ENCODE data around the gene MPZL2. TPM values are rescaled to one million over a fixed set of nuclear protein-coding genes. Genes with fewer than 3 reads are reported as not detected.
A peak's percentile ranks its signal among the peaks of the same experiment; 100 is the strongest.

MPZL2 gene
- total RNA-seq, 1 donor from 2014 or later: 165 TPM

GRCh38 chr11:118265954-118266353, 1.9 kb upstream of the MPZL2 start:
- peak overlapping the region; percentile 46 for H3K27ac ChIP-seq
- H3K4me1 ChIP-seq: no peaks in the 10 kb centered on the region
- no peaks in the 10 kb centered on the region for H3K36me3 ChIP-seq
- H3K9me3 ChIP-seq: no peaks in the 10 kb centered on the region
- H3K27me3 ChIP-seq: no peaks in the 10 kb centered on the region
- no peak for DNase-seq (ENCODE audit: extremely low spot score in 2 of 2)
- intact Hi-C loops (cut with DNase I): no loop called here
- peak overlapping the region in 1 of 2 donors; percentile 50 for H3K4me3 ChIP-seq
- peak in 1 of 2 donors; percentile 69 for TF ChIP-seq POLR2AphosphoS5 (IDR thresholded peaks at IDR 0.05; ENCODE audit: insufficient read depth in 1 of 2, low read depth in 1 of 2)
- TF ChIP-seq CTCF (IDR thresholded peaks at IDR 0.05): no peak

- Histone ChIP-seq H3K9me3 (no peaks in the 10 kb centered on the region), H3K36me3 (no peaks in the 10 kb centered on the region), H3K4me3 (peak overlapping the region; percentile 38 to 50), H3K27ac (peak overlapping the region; percentile 61), H3K27me3 (no peaks in the 10 kb centered on the region), H3K4me1 (no peaks in the 10 kb centered on the region)
- no peak for DNase-seq (ENCODE audit: extremely low spot score in 2 of 2)
- intact Hi-C loops (cut with DNase I): no loop called here
- TF ChIP-seq POLR2AphosphoS5 (IDR thresholded peaks at IDR 0.05; ENCODE audit: insufficient read depth in 1 of 2, low read depth in 1 of 2) (no peak), POLR2A (IDR thresholded peaks at IDR 0.05) (no peak), CTCF (IDR thresholded peaks at IDR 0.05) (no peak)
Measured at GRCh38 chr11:118264569-118265465, 720 bp upstream of the MPZL2 start.

GRCh38 chr11:118263112-118263511, 985 bp downstream of the MPZL2 start:
- Histone ChIP-seq H3K27ac (peak overlapping the region; percentile 61), H3K4me3 (peak overlapping the region; percentile 38 to 50), H3K4me1 (no peaks in the 10 kb centered on the region), H3K27me3 (no peaks in the 10 kb centered on the region), H3K36me3 (peaks cover 0 to 7% of the 10 kb centered on the region in 2 donors), H3K9me3 (no peaks in the 10 kb centered on the region)
- no peak for TF ChIP-seq CTCF (IDR thresholded peaks at IDR 0.05)
- no peak for TF ChIP-seq POLR2AphosphoS5 (IDR thresholded peaks at IDR 0.05; ENCODE audit: insufficient read depth in 1 of 2, low read depth in 1 of 2)
- TF ChIP-seq POLR2A (IDR thresholded peaks at IDR 0.05): no peak
- intact Hi-C loops (cut with DNase I): no loop called here
- DNase-seq (ENCODE audit: extremely low spot score in 2 of 2): no peak

- Histone ChIP-seq H3K27ac (no peak overlapping the region), H3K4me1 (no peaks in the 10 kb centered on the region)
Measured at GRCh38 chr11:118260353-118260752, 3.7 kb downstream of the MPZL2 start.

More at GRCh38 chr11:118260353-118260752, 3.7 kb downstream of the MPZL2 start:
- no peak for DNase-seq (ENCODE audit: extremely low spot score in 2 of 2)
- Histone ChIP-seq H3K9me3 (no peaks in the 10 kb centered on the region), H3K27me3 (no peaks in the 10 kb centered on the region), H3K36me3 (peaks cover 0 to 7% of the 10 kb centered on the region in 2 donors), H3K4me3 (no peak overlapping the region)
- TF ChIP-seq CTCF (IDR thresholded peaks at IDR 0.05): no peak
- TF ChIP-seq POLR2AphosphoS5 (IDR thresholded peaks at IDR 0.05; ENCODE audit: insufficient read depth in 1 of 2, low read depth in 1 of 2): no peak
- no peak for TF ChIP-seq POLR2A (IDR thresholded peaks at IDR 0.05)
- intact Hi-C loops (cut with DNase I): no loop called here
